Measurements from ENCODE around the gene FGF4.

GRCh38 chr11:69771466-69771865 is 3.7 kb downstream of the FGF4 start:
- TF ChIP-seq CTCF (IDR thresholded peaks at IDR 0.05; ENCODE audit: extremely low read depth in 1 of 2, insufficient read depth in 1 of 2, low read depth in 1 of 2, low read length in 2 of 2) (no peak), POLR2A (IDR thresholded peaks at IDR 0.05; ENCODE audit: low read depth, low read length) (no peak), MAX (IDR thresholded peaks at IDR 0.05; ENCODE audit: insufficient read depth, insufficient read length) (no peak), EZH2 (IDR thresholded peaks at IDR 0.05; ENCODE audit: borderline replicate concordance, low read depth, low read length, severe bottlenecking) (no peak)

Data from endothelial cell of umbilical vein (primary cell).